GM19395 (cell line): ENCODE results near the gene AANAT.
A peak's percentile ranks its signal among the peaks of the same experiment; 100 is the strongest.
"Not testable (repeated sequence)": the region's sequence is repeated elsewhere in the genome, so short reads cannot be mapped to it uniquely, and the experiment has no call there.

ENCODE experiments used
- ATAC-seq: cut with Tn5 transposase; IDR thresholded peaks from one replicate; pipeline ENCODE4 v1.9.1; 2021; ENCODE audit warnings: mild to moderate bottlenecking, moderate library complexity; ENCODE audit not compliant: unreplicated experiment

AANAT gene

GRCh38 chr17:76502341-76503211 lies 35.2 kb downstream of the AANAT start:
- ATAC-seq: no peak

GRCh38 chr17:76504117-76504516 lies 36.7 kb downstream of the AANAT start:
- no peak for ATAC-seq

DNA sequence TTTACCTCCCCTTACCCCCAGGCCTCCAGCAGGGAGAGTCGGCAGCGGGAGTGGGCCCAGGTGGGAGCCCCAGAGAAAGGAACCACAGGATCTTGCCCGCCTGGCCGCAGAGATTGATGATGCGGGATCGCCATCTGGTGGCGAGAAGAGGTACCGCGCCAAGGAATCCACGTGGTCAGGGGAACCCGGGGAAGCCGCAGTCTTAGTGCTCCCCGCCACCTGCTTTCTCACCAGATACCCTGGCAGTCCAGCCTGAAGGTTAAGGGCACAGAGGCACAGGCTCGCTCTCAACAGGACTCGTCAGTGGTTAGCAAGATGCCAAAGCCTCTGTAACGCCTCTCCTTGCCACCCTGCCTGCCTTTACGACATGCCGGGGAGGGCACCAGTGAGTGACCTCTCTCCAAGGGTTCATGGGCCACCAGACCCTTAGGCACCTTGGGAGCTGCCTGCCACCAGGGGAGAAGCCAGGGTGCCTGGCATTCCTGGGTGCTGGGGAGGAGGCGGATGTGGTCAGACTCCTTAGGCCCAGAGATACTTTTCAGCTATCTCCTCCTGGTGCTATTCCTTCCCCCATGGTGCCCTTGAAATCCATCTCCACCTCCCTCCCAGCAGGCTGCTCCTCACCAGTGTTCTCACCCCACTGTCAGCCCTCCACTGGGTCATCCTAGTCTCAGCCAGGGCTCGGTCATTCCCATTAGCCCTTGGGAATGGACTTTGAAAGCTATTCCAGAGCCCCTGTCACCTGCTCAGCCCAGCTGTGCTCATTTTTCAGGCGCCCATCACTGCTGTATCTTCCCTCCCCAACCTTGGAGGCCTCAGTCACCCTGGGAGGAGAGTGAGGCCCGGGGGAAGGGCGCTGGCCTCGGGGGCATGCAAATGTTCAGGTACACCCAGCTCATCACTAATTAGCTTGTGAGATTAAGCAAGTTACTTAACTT lies 39.3 kb downstream of the AANAT start:
- ATAC-seq: peak; percentile 56

DNA sequence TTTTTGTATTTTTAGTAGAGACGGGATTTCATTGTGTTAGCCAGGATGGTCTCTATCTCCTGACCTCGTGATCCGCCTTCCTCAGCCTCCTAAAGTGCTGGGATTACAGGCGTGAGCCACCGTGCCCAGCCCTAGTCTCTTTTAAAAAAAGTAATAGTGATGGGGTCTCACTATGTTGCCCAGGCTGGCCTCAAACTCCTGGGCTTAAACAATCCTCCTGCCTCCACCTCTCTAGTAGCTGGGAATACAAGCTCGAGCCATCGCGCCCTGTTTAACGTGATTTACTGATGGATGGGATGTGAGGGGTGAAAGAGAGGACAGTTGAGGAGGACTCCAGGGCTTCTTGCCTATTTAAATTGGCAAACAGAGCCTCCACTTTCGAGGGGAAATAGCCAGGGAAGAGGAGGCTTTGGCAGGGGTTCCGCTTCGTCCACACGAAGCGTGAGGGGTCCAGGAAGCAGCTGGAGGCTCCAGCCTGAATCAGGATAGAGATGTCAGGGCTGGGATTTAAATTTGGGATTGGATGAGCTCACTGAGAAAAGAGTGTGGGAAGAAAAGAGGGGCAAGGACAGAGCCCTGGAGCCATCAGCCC lies 41.2 kb downstream of the AANAT start:
- not testable (repeated sequence) for ATAC-seq

DNA sequence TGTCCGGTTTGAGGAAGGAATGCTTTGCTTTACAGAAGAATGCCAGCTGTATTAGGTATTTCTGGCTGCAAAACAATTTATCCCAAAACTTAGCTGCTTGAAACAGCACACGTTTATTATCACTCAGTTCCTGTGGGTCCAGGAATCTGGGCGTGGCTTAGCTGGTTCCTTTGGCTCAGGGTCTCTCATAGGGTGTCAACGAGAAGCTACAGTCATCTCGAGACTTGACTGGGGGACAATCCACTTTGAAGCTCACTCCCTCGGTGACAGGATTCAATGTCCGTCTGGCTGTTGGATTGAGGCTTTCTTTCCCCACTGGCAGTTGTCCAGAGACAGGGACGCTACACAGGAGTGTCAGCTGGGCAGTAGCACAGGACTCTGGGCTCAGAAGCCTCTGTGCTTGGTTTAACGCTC lies 43.4 kb downstream of the AANAT start:
- no peak for ATAC-seq

- no peak for ATAC-seq
These were observed 44.4 kb downstream of the AANAT start for GRCh38 chr17:76511668-76512365.

DNA sequence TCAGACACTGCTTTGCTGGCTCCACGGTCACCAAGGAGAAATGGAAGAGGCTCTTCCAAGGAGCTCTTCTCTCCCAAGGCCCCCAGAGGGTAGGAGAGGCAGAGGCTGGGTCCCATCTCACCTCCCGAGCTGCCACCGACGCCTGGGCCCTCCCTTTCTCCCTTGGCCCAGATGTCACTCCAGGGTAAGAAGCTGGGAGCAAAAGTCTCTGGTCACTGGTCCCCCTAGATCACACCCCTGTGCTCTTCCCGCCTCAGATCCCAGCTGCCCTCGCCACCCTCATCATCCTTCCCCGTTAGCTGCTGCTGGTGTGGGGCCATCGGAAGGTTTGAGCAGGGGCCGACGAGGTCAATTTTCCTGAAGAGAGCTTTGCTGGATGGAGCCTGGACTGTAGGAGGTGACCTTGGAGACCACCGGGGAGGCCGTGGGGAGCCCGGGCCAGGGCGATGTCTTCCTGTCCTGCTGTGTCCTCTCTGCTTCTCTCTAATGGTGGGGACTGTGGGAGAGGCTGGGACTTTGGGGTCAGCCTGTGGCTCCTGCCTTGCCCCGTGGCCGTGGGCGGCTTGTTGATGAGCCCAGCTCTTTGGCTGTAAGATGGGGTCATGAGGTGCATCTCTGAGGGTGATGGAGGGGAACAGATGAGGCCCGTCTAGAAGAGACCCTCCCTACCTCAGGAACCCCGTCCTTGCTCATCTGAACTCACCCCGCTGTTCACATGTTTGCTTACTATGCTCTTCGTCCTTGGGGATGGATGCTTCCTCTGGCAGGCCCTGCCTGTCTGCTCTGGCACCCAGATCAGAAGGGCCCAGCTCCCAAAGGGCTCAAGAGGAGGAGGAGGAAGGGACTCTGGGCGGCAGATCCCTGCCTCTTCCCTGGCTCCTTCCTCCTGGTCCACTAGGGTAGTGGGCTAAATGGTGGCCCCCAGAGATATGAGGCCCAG lies 45.2 kb downstream of the AANAT start:
- ATAC-seq: no peak

- ATAC-seq: no peak
These were observed 45.9 kb downstream of the AANAT start for GRCh38 chr17:76513306-76513692.

DNA sequence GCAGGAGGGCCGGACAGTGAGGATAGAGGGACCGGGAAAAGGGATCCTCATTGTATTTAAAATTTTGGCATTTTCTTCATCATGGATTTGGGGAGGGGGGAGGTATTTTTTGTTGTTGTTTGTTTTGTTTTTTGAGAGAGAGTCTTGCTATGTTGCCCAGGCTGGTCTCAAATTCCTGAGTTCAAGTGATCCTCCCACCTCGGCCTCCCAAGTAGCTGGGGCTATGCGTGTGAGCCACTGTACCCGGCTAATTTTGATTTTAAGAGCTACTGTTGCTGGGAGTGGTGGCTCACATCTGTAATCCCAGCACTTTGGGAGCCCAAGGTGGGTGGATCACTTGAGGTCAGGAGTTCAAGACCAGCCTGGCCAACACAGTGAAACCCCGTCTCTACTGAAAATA lies 47.0 kb downstream of the AANAT start:
- not testable (repeated sequence) for ATAC-seq

DNA sequence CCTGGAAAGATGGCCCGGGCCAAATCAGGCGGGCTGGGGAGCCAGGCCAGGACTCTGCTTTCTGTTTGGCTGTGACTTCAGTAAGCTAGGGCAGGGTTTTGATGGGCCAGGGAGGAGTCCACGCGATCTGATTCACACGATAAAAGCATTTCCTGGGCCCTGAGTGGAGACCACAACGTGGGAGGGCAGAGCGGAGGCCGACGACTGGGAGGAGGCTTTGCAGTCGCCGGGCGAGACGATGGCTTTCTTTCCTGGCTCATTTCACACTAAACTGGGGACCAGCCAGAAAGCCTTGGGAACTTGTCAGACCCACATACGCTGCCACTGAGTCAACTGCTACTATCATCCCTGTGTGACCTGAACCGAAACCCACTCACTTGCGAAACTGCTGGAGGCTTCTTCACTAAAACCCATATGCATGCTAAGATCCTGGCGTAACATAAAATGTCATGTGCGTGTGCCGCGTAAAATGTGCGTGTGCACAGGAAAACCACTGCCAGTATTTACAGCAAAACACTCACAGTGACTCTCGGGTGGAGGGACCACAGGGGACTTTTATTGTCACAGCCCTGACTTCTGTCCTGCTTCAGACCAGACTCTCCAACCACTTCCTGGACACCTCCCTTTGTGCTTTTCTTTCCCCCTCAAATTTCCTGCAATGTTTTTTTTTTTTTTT lies 48.0 kb downstream of the AANAT start:
- no peak for ATAC-seq

- no peak for ATAC-seq
These were observed 50.2 kb downstream of the AANAT start for GRCh38 chr17:76517638-76518038.

DNA sequence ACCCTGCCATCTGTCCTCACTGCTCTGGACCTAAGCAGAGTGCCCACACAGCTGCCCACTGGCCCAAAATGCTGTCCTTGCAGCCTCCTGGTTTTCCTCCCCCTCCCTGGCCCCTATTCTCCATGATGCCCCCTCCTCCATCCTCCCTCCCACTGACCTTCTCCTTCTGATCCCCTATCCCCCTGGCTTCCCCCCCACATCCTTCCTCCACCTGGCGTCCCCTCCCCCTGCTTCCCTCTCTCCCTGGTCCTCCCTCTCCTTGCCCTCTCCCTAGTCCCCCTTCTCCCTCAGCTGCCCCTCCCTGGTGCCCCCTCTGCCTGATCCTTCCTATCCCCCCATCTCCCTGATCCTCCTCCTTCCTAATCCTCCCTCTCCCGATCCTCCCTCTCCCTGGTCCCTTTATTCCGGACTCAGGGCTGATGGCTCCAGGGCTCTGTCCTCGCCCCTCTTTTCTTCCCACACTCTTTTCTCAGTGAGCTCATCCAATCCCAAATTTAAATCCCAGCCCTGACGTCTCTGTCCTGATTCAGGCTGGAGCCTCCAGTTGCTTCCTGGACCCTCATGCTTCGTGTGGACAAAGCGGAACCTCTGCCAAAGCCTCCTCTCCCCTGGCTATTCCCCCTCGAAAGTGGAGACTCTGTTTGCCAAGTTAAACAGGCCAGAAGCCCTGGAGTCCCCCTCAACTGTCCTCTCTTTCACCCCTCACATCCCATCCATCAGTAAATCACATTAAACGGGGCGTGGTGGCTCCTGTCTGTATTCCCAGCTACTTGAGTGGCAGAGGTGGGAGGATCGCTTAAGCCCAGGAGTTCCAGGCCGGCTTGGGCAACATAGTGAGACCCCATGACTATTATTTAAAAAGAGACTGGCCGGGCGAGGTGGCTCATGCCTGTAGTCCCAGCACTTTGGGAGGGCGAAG lies 51.9 kb downstream of the AANAT start:
- ATAC-seq: no peak
